Inferior parietal cortex (tissue), 1 donor: ENCODE data around the gene YIPF3.
"Not testable (repeated sequence)": the region's sequence is repeated elsewhere in the genome, so short reads cannot be mapped to it uniquely, and the experiment has no call there.

Experiments
- DNase-seq: peaks from one replicate; pipeline ENCODE4 v3.0.0-alpha.2; 2016; ENCODE audit errors: extremely low spot score

The YIPF3 gene

DNA sequence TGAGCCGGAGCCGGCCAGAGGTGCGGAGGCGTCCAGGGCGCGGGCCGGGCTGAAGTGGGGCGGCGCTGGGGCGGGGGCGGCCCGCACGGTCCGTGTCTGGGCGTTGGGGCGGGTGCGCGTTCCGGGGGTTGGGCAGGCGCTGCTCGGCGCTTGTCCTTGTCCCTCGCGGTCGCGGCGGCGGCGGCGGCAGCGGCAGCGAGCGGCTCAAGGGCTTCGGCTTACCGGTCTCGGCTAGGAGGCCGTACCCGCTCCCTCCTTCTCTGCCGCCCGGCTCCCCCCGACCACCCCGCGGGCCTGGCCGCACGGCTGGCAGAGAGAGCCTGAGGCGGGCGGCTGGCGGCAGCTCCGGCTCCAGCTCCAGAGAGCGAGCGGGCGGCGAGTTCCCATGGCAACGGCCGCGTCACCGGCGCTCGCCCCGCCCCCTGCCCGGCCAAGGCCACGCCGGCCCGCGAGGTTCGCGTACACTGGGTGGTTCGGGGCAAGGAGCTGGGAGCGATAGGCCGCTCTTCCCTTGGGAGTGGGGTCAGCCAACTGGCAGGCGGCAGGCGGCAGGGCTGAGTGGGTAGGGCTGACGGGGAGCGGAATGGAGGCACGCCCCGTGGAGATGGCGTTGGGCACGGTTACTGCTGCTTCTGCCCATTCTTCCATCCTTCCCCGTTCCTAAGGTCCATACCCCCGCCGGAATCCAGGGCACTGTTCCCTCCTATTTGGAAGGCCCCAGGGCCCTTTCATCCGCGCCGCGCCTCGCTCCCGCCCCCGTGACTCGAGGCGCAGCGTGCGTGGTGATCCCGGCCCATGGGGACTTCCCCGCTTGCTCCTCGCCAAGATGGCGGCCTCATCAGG lies 6.5 kb downstream of the YIPF3 start, which contains the start of gene LRRC73:
LRRC73 (minus strand) TSS at position 363 of the 843 bp plus-strand sequence. CDS start 561 bp downstream, outside the sequence.
- peak; percentile 74 for DNase-seq

GRCh38 chr6:43509142-43509983 lies 7.4 kb downstream of the YIPF3 start:
- DNase-seq = no peak

- no peak for DNase-seq
Measured at GRCh38 chr6:43508481-43509141, 8.1 kb downstream of the YIPF3 start.

DNA sequence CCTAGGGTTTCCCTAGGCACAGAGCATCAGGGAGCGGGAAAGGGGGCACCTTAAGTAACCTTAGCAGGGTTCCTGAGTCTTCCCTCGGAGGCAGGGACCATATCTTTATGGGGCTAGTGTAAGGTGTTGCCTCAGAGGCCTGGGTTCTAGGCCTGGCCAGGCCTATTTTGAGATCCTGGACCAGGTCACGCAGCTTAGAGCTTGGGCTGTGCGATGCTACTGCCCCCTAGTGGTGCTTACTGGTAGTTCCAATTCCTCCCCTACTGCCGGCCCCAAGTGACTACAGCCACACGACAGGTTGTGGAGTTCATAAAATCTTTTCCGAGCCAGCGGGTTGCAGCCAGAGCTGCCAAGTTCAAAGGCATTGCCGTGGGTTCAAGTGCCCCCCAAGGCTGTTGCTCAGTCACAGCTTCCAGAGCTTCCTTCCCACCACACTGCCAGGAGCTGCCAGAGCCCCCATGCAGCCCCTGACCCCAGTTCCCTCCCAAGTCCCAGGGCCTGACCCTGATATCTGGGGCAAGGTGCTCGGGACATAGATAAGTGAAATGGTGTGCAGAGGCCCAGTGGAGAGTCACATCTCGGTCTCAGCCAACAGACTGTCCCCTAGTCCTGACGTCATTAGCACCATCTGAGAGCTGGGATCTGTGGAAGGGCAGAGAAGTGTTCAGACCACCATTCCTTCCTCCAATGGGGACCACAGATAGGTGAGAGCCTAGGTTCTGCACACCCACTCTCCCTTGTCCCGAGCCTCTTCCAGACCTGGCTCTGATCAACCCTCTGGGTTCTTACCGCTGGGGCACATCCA lies 9.9 kb downstream of the YIPF3 start:
- DNase-seq = peak; percentile 94

GRCh38 chr6:43506171-43506570 lies 10.6 kb downstream of the YIPF3 start:
- no peak for DNase-seq

DNA sequence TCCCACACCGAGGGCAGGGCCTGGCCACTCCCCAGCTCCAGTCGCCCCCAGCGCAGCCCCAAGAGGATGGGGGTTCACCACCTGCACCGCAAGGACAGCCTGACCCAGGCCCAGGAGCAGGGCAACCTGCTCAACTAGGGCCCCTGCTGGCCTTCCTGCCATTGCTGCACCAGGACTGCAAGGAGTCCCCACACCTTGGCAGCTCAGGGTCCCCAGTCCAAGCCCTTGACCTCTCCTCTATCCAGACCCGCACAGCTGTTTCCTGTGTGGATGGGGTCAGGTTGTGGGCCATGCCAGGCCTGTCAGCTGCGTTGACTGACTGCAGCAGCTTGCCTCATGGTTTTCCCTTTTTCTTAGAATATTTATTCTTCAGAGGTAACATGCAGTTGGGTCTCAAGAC lies 11.0 kb downstream of the YIPF3 start:
- no peak for DNase-seq

GRCh38 chr6:43504756-43505593 lies 11.8 kb downstream of the YIPF3 start:
- DNase-seq = no peak

DNA sequence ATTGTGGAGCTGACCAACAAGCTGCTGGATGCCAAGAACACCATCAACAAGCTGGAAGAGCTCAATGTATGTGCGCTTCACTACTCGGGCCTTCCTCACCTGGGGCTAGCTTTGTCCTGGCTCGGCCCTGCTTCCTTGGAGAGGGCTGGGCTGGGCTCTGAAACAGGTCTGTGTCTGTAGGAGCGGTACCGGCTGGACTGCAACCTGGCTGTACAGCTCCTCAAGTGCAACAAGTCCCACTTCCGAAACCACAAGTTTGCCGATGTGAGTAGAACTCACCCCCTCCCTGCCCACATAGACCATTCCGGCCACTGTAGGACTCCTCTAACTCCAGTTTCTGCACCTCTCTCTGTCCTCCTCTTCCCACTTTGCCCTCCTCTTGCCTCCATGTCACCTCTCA lies 13.3 kb downstream of the YIPF3 start:
- DNase-seq = no peak

- no peak for DNase-seq
Measured at GRCh38 chr6:43502666-43503065, 14.1 kb downstream of the YIPF3 start.

- no peak for DNase-seq
Measured at GRCh38 chr6:43500921-43501320, 15.8 kb downstream of the YIPF3 start.

DNA sequence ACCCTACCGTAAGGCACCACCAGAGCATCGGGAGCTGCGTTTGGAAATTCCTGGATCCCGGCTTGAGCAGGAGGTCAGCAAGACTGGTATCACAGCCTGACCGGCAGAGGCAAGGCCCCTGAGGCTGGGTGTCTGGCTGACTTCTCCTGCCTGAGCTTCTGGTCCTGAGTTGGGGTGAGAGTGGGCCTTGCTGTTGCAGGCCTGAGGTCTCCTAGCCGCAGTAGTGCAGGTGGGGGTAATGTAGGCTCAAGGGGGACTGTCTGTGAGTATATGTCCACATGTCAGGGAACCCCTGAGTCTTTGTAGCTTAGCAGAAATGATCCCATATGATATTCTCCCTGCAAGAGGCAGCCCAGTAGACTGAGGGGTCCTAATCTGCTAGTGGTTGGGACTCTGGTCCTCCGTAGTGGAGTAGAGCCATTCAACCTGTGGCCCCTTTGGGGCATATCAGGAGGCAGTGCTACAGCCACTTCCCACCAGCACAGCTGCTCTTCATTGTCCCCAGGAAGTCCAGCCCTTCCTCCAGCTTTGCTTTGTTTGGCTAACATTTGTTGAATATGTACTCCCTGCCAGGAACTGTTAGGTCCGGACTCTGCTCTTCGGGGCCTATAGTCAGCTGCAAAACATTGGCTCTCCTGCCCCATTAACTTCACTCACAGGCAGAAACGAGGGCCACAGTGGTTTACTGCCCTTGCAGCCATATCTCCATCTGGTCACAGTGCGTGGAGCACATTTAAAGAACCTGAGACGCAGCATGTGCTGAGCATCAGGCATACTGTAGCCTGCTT lies 17.5 kb downstream of the YIPF3 start:
- no peak for DNase-seq

DNA sequence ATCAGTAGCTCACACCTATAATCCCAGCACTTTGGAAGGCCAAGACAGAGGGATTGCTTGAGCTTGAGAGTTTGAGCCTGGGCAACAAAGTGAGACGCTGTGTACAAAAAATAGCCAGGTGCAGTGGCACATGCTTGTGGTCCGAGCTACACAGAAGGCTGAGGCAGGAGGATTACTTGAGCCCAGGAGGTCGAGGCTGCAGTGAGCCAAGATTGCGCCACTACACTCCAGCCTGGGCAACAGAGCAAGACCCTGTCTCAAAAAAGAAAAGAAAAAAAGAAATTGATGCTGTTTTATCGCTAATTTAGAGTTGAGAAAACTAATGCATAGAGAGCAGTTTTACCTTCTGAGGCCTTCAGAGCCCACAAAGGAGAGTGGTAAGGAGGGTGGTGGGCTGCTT lies 18.4 kb downstream of the YIPF3 start:
- DNase-seq = not testable (repeated sequence)

DNA sequence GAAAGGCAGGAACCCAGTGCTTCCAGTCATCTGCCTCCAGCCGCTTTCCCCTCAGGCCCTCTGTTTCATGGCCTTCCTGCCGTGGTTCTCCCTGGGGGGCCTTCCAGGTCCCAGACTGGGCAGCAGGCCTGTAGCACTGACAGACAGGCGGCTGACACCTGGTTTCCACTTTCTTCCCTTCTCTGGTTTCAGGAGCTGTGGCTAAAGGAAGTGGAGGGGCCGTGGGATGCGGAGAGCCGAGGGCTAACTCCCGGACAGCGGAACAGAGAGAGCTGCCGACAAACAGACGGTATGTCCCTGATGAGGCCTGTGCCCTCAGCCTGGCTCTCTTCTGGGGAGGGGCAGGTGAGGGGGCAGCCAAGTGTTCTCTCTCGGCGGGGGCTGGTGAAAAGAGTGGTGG lies 19.0 kb downstream of the YIPF3 start:
- no peak for DNase-seq

DNA sequence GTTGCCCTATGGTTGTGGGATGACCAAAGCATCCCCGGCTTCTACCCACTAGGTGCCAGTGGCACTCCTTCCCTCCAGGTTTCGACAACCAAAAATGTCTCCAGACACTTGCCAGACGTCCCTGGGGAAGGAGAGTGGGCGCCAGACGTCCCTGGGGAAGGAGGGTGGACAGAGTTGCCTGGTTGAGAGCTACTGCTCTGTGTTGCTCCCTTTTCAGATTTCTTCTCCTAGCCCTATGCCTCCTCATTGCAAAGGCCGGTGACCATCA lies 19.7 kb downstream of the YIPF3 start:
- DNase-seq = no peak

- no peak for DNase-seq
Measured at GRCh38 chr6:43496370-43497128, 20.2 kb downstream of the YIPF3 start.

DNA sequence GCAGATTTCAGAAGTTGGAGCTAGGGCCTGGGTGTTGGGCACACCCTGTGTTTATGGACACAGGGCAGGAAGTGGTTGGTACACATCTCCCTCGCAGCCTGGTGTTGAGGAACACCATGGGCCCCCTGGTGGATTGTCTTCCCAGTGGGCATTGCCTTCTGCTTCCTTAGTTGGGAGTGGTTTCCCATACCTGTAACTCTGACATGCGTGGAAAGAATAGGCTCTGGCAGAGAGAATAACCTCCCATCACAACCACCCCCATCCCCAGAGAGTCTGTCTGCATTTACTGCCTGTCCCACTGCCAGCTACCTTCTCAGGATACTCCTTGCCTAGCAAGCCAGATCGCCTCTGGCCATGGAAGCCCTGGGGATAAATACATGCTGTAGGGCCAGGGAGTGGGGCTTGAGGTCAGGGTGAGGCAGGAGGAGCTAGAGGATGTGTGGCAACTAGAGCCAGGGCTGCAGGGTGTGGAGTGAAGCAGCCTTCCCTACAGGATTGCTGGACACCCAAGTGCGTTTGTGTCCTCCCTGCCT lies 21.3 kb downstream of the YIPF3 start:
- DNase-seq = no peak

GRCh38 chr6:43494766-43495165 lies 22.0 kb downstream of the YIPF3 start:
- DNase-seq = no peak

GRCh38 chr6:43494321-43494720 lies 22.4 kb downstream of the YIPF3 start:
- no peak for DNase-seq

DNA sequence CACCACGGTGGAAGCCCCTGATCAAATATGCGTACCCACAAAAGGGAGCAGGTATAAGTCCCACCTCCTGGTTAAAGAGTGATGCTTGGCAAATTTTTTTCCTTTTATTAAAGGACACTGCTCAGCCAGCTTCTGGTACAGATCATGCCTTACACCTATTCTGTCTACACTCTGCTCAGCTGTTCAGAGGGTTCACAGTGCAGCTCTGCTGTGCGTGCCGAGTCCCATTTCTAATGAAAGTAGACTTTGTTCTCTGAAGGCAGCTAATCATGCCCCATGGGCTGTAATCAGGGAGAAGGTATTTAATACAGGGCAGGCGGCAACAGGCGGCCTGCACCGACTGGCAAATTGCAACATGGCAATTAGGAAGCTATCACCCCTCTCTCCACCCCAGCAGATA lies 22.9 kb downstream of the YIPF3 start:
- DNase-seq = no peak
